Mesodermal cell (in vitro differentiated cells): Measurements from ENCODE around the gene PARM1.

Experiments
- H3K27ac ChIP-seq: 2 replicates; pipeline ENCODE4 v1.7.0; 2013; ENCODE audit warnings: mild to moderate bottlenecking, low read depth, low read length, moderate library complexity; ENCODE audit not compliant: severe bottlenecking
- H3K36me3 ChIP-seq: 2 replicates; pipeline ENCODE4 v1.7.1; 2013; ENCODE audit warnings: mild to moderate bottlenecking, low read length, moderate library complexity; ENCODE audit not compliant: control insufficient read depth, insufficient read depth
- H3K4me1 ChIP-seq: one replicate; pipeline ENCODE4 v1.7.1; 2013; ENCODE audit warnings: mild to moderate bottlenecking, low read length; ENCODE audit not compliant: insufficient read depth, control insufficient read depth, poor library complexity, severe bottlenecking
- H3K4me3 ChIP-seq: 2 replicates; pipeline ENCODE4 v1.7.0; 2013; ENCODE audit warnings: low read length, control low read depth, mild to moderate bottlenecking; ENCODE audit not compliant: insufficient read depth, poor library complexity, severe bottlenecking; ENCODE audit errors: extremely low read depth
- H3K9me3 ChIP-seq: 2 replicates; pipeline ENCODE4 v1.7.1; 2013; ENCODE audit warnings: mild to moderate bottlenecking, low read length, moderate library complexity; ENCODE audit not compliant: control insufficient read depth
- WGBS, 2 experiments: methylation state at CpG; one replicate each; pipeline ENCODE4 v1.1.5; 2013; ENCODE audit warnings: missing lambda C conversion rate in 2 of 2; ENCODE audit not compliant: insufficient coverage in 2 of 2; 5-methylcytosine and 5-hydroxymethylcytosine counted together

Gene PARM1

DNA sequence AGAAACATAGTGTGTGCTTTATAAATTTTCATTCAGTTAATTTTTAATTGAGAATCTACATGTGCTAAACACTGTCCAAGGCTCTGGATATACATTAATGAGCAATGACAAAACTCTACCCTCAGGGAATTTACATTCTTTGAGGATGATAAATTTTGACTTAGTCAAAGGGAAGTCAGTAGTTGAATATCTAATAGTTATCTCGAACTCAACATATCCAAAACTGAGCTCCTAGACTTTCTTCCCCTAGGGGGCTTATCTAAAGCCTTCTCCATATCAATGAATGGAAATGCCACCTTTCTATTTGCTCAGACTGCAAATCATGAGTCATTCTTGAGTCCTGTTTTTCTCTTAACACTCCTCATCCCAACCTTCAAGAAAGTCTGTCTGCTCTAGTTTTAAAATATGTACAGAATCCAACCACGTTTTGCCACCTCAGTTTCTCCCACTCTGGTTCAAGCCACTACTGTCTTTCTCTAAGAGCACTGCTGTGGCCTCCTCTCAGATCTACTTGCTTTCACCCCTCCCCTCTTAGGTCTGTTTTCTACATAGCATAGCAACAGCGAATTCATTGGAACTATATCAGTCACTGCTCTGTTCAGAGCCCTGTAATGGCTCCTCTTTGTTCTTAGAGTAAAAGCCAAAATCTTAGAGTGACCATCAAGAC lies 9.5 kb downstream of the PARM1 start:
- Histone ChIP-seq H3K4me1 (no peaks in the 10 kb centered on the region), H3K4me3 (no peak overlapping the region), H3K27ac (no peak overlapping the region), H3K36me3 (no peaks in the 10 kb centered on the region), H3K9me3 (no peaks in the 10 kb centered on the region)
- 75 to 82% methylated on average over 2 of the region's 3 CpGs for WGBS, 2 experiments

DNA sequence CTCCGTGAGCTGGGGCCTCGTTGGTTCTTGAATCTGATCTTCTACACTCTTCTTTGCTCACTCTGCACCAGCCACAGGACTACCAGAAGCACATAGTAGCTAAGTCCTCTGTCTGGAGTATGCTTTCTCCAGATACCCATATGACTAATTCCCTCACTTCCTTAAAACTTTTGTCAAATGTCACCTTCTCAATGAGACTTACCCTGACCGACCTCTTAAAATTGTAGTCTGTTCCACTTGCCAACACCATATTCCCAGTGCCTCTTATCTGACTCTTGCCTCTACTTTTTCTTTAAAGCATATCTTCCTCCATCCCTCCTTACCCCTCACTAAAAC lies 10.0 kb downstream of the PARM1 start:
- 83 to 84% methylated on average over 2 to 3 of the region's 3 CpGs for WGBS, 2 experiments
- H3K9me3 ChIP-seq: no peaks in the 10 kb centered on the region
- H3K4me3 ChIP-seq: no peak overlapping the region
- H3K36me3 ChIP-seq: no peaks in the 10 kb centered on the region
- H3K27ac ChIP-seq: no peak overlapping the region
- H3K4me1 ChIP-seq: no peaks in the 10 kb centered on the region

DNA sequence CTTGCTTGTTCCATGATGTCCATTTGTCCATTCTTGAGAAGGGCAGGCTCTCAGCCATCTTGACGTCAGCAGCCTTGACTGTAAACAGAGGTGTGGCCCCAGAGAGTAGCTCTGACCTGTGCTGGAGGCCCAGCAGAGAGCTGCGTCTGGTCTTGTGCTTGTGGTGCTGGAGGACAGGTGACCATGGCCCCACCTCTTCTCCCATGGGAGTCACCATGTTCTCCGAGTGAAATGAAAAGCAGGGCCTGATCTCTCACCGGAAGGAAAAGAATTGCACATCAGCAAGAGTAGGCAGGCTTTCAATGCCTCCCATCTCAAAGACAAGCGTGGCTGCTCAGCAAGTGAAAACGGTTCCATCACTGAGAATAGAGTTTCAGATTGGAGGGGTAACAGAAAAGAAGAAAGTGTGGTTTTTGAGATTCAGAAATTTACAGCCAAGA lies 11.5 kb downstream of the PARM1 start:
- Histone ChIP-seq H3K27ac (no peak overlapping the region), H3K9me3 (no peaks in the 10 kb centered on the region), H3K4me1 (no peaks in the 10 kb centered on the region), H3K4me3 (no peak overlapping the region), H3K36me3 (no peaks in the 10 kb centered on the region)
- 90 to 100% methylated on average over 2 to 3 of the region's 6 CpGs for WGBS, 2 experiments

DNA sequence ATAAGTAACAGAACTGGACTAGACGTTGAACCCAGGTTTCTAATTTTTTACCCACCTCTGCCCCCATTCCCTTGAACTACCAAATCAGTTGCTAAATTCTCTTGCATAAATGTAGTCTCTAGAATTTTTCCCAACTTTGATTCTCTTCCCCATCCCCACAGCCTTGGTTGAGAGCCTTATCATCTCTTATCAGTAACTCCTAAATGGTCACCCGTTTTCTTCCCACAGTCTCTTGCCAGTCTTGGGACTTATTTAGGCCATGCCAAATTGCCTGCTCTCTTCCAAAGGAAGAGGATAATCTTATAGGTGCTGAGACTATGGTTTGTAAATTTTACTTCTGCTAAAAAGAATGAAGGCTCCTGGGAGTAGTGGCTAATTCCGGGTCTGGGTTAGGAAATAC lies 13.3 kb downstream of the PARM1 start:
- 92 to 93% methylated on average over 1 of the region's 3 CpGs for WGBS, 2 experiments
- H3K4me3 ChIP-seq: no peak overlapping the region
- no peak overlapping the region for H3K27ac ChIP-seq
- no peaks in the 10 kb centered on the region for H3K9me3 ChIP-seq
- no peaks in the 10 kb centered on the region for H3K4me1 ChIP-seq
- no peaks in the 10 kb centered on the region for H3K36me3 ChIP-seq

DNA sequence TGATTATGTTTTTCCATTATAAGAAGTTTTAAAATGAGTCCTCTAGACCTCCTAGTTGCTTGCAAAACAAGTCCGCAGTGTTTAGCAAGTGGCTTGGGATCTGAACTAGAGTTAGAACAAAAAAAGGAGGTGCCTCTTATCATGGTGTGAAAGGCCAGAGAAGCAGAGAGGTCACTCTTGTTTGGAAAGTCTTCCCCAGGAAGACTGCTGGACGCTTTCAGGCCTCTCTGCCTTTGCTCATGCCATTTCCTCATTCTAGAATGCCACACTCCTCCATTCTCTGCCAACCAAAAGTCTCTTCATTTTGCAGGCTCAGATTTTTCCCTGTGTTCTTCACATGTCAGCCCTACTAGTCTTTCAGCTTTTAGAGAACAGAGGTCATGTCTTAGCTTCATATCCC lies 14.9 kb downstream of the PARM1 start:
- H3K4me1 ChIP-seq: no peaks in the 10 kb centered on the region
- WGBS, 2 experiments: 85 to 88% methylated on average over 2 of the region's 2 CpGs
- H3K9me3 ChIP-seq: no peaks in the 10 kb centered on the region
- H3K27ac ChIP-seq: no peak overlapping the region
- H3K4me3 ChIP-seq: no peak overlapping the region
- H3K36me3 ChIP-seq: no peaks in the 10 kb centered on the region

DNA sequence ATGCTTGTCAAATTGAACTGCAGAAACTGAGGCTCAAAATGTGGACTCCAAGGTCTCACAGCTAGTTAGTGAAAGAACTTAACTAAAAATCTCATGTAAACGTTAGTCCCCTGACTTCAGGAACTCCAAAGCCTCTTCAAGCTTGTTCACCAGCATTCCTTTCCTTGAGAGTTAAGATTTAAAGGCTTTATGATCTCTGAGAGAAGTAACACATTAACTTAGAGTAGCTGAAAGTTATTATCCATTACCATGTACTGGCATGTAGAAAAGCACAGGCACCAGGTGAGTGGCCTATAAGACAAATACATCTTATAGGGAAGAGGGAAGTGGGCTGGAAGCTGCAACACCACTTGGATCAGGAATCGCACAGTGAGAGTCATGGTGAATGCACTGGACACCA lies 15.3 kb downstream of the PARM1 start:
- no peaks in the 10 kb centered on the region for H3K9me3 ChIP-seq
- H3K27ac ChIP-seq: no peak overlapping the region
- H3K36me3 ChIP-seq: no peaks in the 10 kb centered on the region
- WGBS, 2 experiments: 90 to 100% methylated on average over 1 of the region's 2 CpGs
- no peaks in the 10 kb centered on the region for H3K4me1 ChIP-seq
- no peak overlapping the region for H3K4me3 ChIP-seq

DNA sequence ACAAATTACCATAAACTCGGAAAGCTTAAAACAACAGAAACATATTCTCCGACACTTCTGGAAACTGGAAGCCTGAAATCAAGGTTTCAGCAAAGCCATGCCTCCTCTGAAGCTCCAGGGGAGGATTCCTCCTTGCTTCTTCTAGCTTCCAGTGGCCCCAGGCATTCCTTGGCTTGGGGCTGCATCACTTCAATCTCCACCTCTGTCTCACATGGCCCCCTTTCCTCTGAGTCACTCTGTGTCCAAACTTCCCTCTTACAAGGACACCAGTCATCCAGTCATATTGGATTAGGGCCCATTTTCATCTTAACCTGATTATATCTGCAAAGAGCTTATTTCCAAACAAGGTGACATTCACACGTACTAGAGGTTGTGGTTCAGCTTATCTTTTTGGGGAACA lies 17.3 kb downstream of the PARM1 start:
- Histone ChIP-seq H3K4me1 (no peaks in the 10 kb centered on the region), H3K27ac (no peak overlapping the region), H3K9me3 (no peaks in the 10 kb centered on the region), H3K4me3 (no peak overlapping the region), H3K36me3 (no peaks in the 10 kb centered on the region)
- 71% methylated on average over 2 of the region's 3 CpGs; no CpG with 5 or more reads in 1 of the 2 experiments for WGBS, 2 experiments

DNA sequence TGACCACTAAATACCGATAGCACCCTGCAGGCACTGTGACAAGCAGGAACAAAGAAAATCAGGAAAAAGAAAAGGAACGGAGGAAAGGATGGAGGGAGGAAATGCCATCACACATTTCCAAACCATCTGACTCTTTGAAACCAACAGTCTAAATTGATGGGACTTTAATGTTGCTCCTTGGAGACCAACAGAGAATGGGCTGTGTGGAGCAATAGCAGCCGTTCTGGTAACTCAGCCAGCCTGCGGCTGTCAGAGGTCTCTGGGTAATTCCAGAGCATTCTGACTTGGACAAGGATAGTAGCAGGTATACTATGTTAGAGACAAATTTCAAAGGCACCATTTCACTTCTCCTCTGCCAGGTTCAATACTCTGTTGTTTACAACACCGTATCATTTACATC lies 18.0 kb downstream of the PARM1 start:
- no peaks in the 10 kb centered on the region for H3K36me3 ChIP-seq
- H3K9me3 ChIP-seq: no peaks in the 10 kb centered on the region
- WGBS, 2 experiments: 66 to 92% methylated on average over 2 of the region's 5 CpGs
- no peak overlapping the region for H3K4me3 ChIP-seq
- H3K27ac ChIP-seq: no peak overlapping the region
- no peaks in the 10 kb centered on the region for H3K4me1 ChIP-seq

DNA sequence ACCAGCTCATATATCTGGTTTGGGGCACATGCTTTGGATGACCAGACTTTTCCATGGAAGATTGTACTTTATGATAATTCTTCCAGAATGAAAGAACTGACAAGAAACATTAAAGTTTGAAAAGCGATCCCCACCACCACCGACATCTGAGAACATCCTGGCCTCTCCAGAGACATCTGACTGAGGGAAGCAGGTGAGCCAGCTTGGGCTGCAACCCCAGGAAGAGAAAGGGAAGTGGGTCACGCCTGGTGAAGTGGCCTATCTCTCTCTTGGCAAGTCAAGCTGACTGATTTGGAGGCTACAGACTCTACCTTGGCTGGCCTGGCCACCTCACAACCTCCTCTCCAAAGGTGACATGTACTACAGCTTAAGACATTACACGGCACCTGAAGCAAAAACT lies 20.7 kb downstream of the PARM1 start:
- H3K4me1 ChIP-seq: no peaks in the 10 kb centered on the region
- H3K9me3 ChIP-seq: no peaks in the 10 kb centered on the region
- H3K36me3 ChIP-seq: no peaks in the 10 kb centered on the region
- H3K4me3 ChIP-seq: no peak overlapping the region
- WGBS, 2 experiments: 91 to 100% methylated on average over 2 to 3 of the region's 4 CpGs
- H3K27ac ChIP-seq: no peak overlapping the region

DNA sequence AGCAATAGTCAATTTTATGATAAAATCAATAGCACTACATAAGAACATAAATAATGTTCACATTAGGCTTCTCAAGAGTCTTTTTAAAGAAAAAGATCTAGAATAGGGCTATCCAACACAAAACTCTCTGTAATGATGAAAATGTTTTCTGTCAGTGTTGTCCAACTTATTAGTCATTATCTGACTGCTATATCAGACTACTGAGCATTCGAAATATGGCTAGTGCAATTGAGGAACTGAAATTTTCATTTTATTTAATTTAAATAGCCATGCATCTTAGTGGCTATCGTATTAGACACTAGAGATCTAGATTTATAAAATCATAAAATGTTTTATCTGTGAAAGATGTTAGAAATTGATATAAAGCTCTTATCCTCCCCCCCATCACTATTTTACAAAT lies 26.0 kb downstream of the PARM1 start:
- WGBS, 2 experiments: no CpG with 5 or more reads among the region's 2 CpGs
- Histone ChIP-seq H3K4me1 (no peaks in the 10 kb centered on the region), H3K27ac (no peak overlapping the region), H3K9me3 (no peaks in the 10 kb centered on the region), H3K36me3 (no peaks in the 10 kb centered on the region), H3K4me3 (no peak overlapping the region)

DNA sequence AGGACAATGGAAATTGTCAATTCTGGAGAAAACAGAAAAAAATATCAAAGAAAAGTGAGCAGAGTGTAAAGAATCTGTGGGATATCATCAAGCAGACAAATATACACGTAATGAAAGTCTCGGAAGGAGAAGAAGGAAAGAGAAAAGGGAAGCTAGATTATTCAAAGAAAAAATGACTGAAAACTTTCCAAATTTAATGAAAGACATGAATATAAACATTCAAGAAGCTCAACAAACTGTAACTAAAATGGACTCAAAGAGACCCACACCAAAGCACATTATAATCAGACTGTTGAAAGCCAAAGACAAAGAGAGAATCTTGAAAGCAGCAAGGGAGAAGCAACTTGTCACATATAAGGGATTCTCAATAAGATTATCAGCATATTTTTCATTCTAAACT lies 28.3 kb downstream of the PARM1 start:
- no peaks in the 10 kb centered on the region for H3K9me3 ChIP-seq
- no peak overlapping the region for H3K27ac ChIP-seq
- no peak overlapping the region for H3K4me3 ChIP-seq
- no peaks in the 10 kb centered on the region for H3K4me1 ChIP-seq
- 88% methylated on average over 2 of the region's 2 CpGs; no CpG with 5 or more reads in 1 of the 2 experiments for WGBS, 2 experiments
- no peaks in the 10 kb centered on the region for H3K36me3 ChIP-seq
